ENCODE measurements around the gene P2RY11. TPM values are rescaled to one million over a fixed set of nuclear protein-coding genes. Genes with fewer than 3 reads are reported as not detected.

P2RY11 gene
- total RNA-seq, 2 donors from 2014 or later, result 7.6 to 16.7 TPM

DNA sequence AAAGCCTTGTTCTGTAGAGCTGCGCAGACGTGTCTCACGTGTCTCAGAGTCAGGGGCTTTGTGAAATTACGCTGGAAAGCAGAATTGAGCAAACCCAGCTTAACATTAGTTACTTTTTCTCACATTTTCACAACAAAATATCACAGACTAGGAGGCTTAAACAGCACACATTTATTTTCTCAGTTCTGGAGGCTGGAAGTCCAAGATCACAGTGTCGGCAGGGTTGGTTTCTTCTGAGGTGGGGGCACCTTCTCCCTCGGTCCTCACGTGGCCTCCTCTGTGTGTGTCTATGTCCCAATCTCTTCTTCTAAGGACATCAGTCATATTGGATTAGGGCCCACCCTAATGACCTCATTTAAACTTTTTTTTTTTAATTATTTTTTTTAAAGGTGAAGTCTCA lies 12.9 kb downstream of the P2RY11 start:
- TF ChIP-seq, protein P1, sequence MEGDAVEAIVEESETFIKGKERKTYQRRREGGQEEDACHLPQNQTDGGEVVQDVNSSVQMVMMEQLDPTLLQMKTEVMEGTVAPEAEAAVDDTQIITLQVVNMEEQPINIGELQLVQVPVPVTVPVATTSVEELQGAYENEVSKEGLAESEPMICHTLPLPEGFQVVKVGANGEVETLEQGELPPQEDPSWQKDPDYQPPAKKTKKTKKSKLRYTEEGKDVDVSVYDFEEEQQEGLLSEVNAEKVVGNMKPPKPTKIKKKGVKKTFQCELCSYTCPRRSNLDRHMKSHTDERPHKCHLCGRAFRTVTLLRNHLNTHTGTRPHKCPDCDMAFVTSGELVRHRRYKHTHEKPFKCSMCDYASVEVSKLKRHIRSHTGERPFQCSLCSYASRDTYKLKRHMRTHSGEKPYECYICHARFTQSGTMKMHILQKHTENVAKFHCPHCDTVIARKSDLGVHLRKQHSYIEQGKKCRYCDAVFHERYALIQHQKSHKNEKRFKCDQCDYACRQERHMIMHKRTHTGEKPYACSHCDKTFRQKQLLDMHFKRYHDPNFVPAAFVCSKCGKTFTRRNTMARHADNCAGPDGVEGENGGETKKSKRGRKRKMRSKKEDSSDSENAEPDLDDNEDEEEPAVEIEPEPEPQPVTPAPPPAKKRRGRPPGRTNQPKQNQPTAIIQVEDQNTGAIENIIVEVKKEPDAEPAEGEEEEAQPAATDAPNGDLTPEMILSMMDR (IDR thresholded peaks at IDR 0.05), result no peak
- no peak overlapping the region for H3K27ac ChIP-seq
- intact Hi-C loops (cut with DNase I), result no loop called here

DNA sequence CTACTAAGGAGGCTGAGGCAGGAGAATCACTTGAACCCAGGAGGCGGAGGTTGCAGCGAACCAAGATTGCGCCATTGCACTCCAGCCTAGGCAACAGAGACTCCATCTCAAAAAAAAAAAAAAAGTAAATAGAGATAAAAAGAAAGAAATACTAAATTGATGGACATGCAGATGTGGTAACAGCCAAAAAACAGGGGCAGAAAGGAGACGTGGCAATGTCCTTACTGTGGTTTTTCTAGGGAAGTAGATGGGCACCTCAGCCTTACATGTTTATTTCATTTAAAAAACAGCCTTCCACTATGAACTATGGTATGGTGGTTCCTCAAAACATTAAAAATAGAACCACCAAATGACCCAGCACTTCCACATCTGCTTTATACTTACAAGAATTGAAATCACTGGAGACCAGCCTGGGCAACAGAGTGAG lies 14.7 kb downstream of the P2RY11 start:
- intact Hi-C loops (cut with DNase I), result no loop called here
- Histone ChIP-seq H3K27me3 (no peaks in the 10 kb centered on the region), H3K27ac (no peak overlapping the region), H3K4me1 (no peaks in the 10 kb centered on the region), H3K36me3 (no peaks in the 10 kb centered on the region), H3K9me3 (no peaks in the 10 kb centered on the region), H3K4me3 (no peak overlapping the region), H3K9ac (ENCODE audit: low read depth in 2 of 2, low read length in 2 of 2) (no peak overlapping the region)
- TF ChIP-seq, protein P1 (IDR thresholded peaks at IDR 0.05), result no peak
- DNase-seq, result no peak

More for the DNA sequence above, 12.9 kb downstream of the P2RY11 start:
- H3K4me1 ChIP-seq, result no peaks in the 10 kb centered on the region
- H3K4me3 ChIP-seq, result no peak overlapping the region
- H3K36me3 ChIP-seq, result no peaks in the 10 kb centered on the region
- H3K9me3 ChIP-seq, result no peaks in the 10 kb centered on the region
- H3K27me3 ChIP-seq, result no peaks in the 10 kb centered on the region
- no peak overlapping the region for H3K9ac ChIP-seq (ENCODE audit: low read depth in 2 of 2, low read length in 2 of 2)
- no peak for DNase-seq

DNA sequence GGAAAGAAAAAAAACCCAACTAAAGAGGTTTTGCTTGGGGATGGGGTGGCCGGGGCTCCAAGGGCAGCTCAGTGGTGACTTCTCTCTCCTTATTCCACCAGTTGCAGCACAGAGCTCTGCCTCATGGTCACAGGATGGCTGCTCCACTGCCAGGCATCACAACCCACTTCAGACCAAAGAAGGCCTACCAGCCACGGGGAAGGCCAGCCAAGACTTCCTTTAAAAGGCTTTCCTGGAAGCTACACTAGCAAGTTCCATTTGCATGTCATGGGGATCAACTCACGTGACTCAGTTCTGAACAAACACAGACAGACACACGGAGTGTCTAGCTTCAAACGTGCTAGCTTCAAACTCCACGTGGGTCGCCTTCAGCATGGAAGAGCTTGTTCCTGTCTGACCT lies 21.4 kb downstream of the P2RY11 start:
- intact Hi-C loops (cut with DNase I), result no loop called here
- TF ChIP-seq, protein P1 (IDR thresholded peaks at IDR 0.05), result no peak
- Histone ChIP-seq H3K9ac (ENCODE audit: low read depth in 2 of 2, low read length in 2 of 2) (no peak overlapping the region), H3K4me3 (no peak overlapping the region), H3K36me3 (peaks cover 2% of the 10 kb centered on the region), H3K9me3 (no peaks in the 10 kb centered on the region), H3K4me1 (no peaks in the 10 kb centered on the region), H3K27me3 (no peaks in the 10 kb centered on the region), H3K27ac (no peak overlapping the region)
- DNase-seq, result no peak

DNA sequence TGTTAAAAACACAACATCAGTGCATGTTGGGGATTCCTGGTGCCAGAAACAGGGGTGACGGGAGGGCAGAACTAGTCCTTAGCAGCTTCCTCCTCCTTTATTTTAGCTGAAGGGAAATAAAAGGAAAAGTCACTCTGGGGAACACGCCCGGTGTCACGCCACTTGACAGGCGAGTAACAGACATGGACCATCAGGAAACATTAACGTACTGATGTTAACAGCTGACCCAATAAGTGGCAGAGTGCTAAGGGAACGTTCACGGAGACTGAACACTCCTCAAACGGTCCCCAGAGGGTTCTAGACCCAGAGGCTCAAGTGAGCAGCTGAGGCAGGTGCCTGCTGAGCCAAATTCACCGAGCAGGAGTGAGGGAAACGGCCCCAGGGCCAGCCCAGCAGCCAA lies 22.1 kb downstream of the P2RY11 start:
- DNase-seq, result no peak
- TF ChIP-seq, protein P1 (IDR thresholded peaks at IDR 0.05), result no peak
- Histone ChIP-seq H3K27me3 (no peaks in the 10 kb centered on the region), H3K9ac (ENCODE audit: low read depth in 2 of 2, low read length in 2 of 2) (no peak overlapping the region), H3K4me3 (no peak overlapping the region), H3K36me3 (peaks cover 2% of the 10 kb centered on the region), H3K9me3 (no peaks in the 10 kb centered on the region), H3K4me1 (no peaks in the 10 kb centered on the region), H3K27ac (no peak overlapping the region)
- intact Hi-C loops (cut with DNase I), result no loop called here

DNA sequence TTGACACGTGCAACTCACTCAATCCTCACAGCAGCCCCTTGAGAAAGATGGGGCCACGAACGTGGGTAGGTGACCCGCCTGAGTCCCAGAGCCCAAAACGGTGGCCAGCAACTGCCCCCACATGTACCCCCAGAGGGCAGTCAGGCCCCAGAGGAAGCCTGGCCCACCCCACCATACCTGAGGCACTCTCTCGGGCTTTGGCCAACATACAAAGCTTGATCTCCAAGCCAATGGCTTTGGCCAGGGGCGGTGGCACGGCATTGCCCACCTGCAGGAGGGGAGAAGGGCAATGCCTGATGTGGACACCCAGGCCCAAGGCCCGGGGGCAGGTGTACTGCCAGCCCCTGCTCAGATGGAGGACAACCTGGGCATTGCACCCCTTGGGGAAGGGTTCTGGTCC lies 22.5 kb downstream of the P2RY11 start:
- H3K4me3 ChIP-seq, result no peak overlapping the region
- peaks cover 3% of the 10 kb centered on the region for H3K36me3 ChIP-seq
- DNase-seq, result no peak
- H3K4me1 ChIP-seq, result no peaks in the 10 kb centered on the region
- H3K27ac ChIP-seq, result no peak overlapping the region
- no peaks in the 10 kb centered on the region for H3K9me3 ChIP-seq
- TF ChIP-seq, protein P1 (IDR thresholded peaks at IDR 0.05), result no peak
- no peaks in the 10 kb centered on the region for H3K27me3 ChIP-seq
- H3K9ac ChIP-seq (ENCODE audit: low read depth in 2 of 2, low read length in 2 of 2), result no peak overlapping the region
- intact Hi-C loops (cut with DNase I), result no loop called here
